Gastroesophageal sphincter (tissue), 3 donors: ENCODE results near the gene TTN.

Experiments used
- POLR2A ChIP-seq, 2 donors: fragments of 450-650 bp; IDR thresholded peaks; one replicate each; pipeline ENCODE4 v1.6.1; 2017; ENCODE audit warnings: antibody characterized with exemption in 2 of 2, mild to moderate bottlenecking in 2 of 2, moderate library complexity in 1 of 2
- POLR2AphosphoS5 ChIP-seq: sonication (generic); formaldehyde crosslinking; IDR thresholded peaks from one replicate; pipeline ENCODE4 v1.6.1; 2017; ENCODE audit warnings: antibody characterized with exemption
- TF ChIP-seq, protein P1 (sequence below), 4 experiments: fragments of 200-600 bp in 2 of 4; fragments of 450-650 bp in 2 of 4; sonication (generic) in 1 of 4; IDR thresholded peaks; one replicate each; pipeline ENCODE4 v1.5.1; 2017 to 2019; ENCODE audit warnings: antibody characterized with exemption in 4 of 4, mild to moderate bottlenecking in 2 of 4, moderate library complexity in 2 of 4

- TF ChIP-seq, protein P1, sequence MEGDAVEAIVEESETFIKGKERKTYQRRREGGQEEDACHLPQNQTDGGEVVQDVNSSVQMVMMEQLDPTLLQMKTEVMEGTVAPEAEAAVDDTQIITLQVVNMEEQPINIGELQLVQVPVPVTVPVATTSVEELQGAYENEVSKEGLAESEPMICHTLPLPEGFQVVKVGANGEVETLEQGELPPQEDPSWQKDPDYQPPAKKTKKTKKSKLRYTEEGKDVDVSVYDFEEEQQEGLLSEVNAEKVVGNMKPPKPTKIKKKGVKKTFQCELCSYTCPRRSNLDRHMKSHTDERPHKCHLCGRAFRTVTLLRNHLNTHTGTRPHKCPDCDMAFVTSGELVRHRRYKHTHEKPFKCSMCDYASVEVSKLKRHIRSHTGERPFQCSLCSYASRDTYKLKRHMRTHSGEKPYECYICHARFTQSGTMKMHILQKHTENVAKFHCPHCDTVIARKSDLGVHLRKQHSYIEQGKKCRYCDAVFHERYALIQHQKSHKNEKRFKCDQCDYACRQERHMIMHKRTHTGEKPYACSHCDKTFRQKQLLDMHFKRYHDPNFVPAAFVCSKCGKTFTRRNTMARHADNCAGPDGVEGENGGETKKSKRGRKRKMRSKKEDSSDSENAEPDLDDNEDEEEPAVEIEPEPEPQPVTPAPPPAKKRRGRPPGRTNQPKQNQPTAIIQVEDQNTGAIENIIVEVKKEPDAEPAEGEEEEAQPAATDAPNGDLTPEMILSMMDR (IDR thresholded peaks at IDR 0.05) = no peak
- no peak for TF ChIP-seq POLR2A (IDR thresholded peaks at IDR 0.05)
- TF ChIP-seq POLR2AphosphoS5 = no peak
Measured at GRCh38 chr2:178512484-178512883, 294.7 kb downstream of the TTN start.
